ACHN (cell line): ENCODE results near the gene KRT7.
"Not testable (repeated sequence)": the region's sequence is repeated elsewhere in the genome, so short reads cannot be mapped to it uniquely, and the experiment has no call there.

Experiments used
- DNase-seq: peaks from one replicate; pipeline ENCODE4 v3.0.0-alpha.2; 2015
- in situ Hi-C: cut with HindIII; loops from 2 replicates; pipeline ENCODE4 v1.10.0; 2017; ENCODE audit warnings: low sequenced_read_pairs, low pct_ligation_motif_present, low pct_unique_long_range_greater_than_20kb

Gene KRT7

GRCh38 chr12:52248541-52249461 lies 15.8 kb downstream of the KRT7 start:
- no peak for DNase-seq
- in situ Hi-C loops = no loop called here

GRCh38 chr12:52249511-52250047 lies 16.5 kb downstream of the KRT7 start:
- no peak for DNase-seq
- in situ Hi-C loops = no loop called here

GRCh38 chr12:52250048-52250990 lies 17.3 kb downstream of the KRT7 start:
- in situ Hi-C loops = no loop called here
- DNase-seq = no peak

GRCh38 chr12:52251367-52252051 lies 18.5 kb downstream of the KRT7 start:
- in situ Hi-C loops = no loop called here
- no peak for DNase-seq

- peak; percentile 57 for DNase-seq
- in situ Hi-C loops = not testable (repeated sequence)
Observed at GRCh38 chr12:52252175-52252615, 19.2 kb downstream of the KRT7 start.

GRCh38 chr12:52252728-52253343 lies 19.8 kb downstream of the KRT7 start:
- in situ Hi-C loops = no loop called here
- peak; percentile 92 for DNase-seq

GRCh38 chr12:52253391-52254179 lies 20.5 kb downstream of the KRT7 start:
- in situ Hi-C loops = no loop called here

GRCh38 chr12:52254180-52254964 lies 21.3 kb downstream of the KRT7 start:
- in situ Hi-C loops = no loop called here
- no peak for DNase-seq

More at GRCh38 chr12:52253391-52254179, 20.5 kb downstream of the KRT7 start:
- no peak for DNase-seq

GRCh38 chr12:52254965-52255751 lies 22.1 kb downstream of the KRT7 start:
- in situ Hi-C loops = no loop called here
- DNase-seq = no peak

- no peak for DNase-seq
Observed at GRCh38 chr12:52255926-52256583, 23.0 kb downstream of the KRT7 start.

GRCh38 chr12:52256584-52256935 lies 23.5 kb downstream of the KRT7 start:
- no peak for DNase-seq
- in situ Hi-C loops = no loop called here

More at GRCh38 chr12:52255926-52256583, 23.0 kb downstream of the KRT7 start:
- in situ Hi-C loops = no loop called here

GRCh38 chr12:52257074-52257551 lies 24.1 kb downstream of the KRT7 start:
- no peak for DNase-seq
- in situ Hi-C loops = no loop called here

- in situ Hi-C loops, DNase-seq: not testable (repeated sequence)
Observed at GRCh38 chr12:52257922-52258321, 24.9 kb downstream of the KRT7 start.

GRCh38 chr12:52258335-52258901 lies 25.4 kb downstream of the KRT7 start:
- in situ Hi-C loops = no loop called here
- no peak for DNase-seq

- no peak for DNase-seq
- in situ Hi-C loops = no loop called here
Observed at GRCh38 chr12:52259657-52260243, 26.7 kb downstream of the KRT7 start.
